ENCODE data around the gene TSC1.

TSC1 gene

DNA sequence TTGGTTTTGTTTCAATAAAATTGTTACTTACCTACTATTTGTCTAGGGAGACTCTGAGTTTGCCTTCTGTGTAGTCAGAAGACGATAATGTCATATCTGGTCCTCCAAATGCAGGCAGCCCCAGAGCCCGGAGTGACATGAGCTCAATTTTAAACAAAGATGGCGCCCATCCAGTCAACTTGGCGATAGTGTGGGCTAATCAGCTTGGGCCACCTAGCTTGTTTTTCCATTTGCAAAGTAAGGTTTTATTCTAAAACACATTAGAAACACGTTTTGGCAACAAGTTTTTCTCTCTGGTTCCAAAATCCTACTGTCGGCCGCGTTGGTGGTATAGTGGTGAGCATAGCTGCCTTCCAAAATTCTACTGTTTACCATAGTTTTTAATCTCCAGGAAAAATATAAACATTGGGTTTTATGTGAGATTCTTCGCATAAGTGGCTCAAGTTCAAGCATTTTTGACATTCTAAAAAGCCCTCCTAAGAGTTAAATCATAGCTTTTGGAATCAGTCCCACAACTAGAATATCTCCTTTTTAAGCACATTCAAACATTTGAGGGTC is 13.2 kb downstream of the TSC1 start:
- no peak for DNase-seq

DNA sequence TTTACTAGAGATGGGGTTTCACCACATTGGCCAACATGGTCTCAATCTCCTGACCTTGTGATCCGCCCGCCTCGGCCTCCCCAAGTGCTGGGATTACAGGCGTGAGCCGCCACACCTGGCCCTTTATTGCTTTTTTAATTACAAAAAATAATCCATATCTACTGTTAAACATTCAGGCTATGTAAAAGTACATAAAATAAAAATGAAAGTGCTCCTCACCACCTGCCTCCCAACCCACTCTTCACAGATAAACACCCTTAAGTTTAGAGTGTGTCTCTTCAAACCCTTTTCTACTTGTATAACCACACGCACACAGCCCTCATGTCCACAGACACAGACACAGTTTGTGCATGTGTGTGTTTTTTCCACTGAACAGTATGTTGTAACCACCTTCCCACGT is 16.7 kb downstream of the TSC1 start:
- no peak for DNase-seq

DNA sequence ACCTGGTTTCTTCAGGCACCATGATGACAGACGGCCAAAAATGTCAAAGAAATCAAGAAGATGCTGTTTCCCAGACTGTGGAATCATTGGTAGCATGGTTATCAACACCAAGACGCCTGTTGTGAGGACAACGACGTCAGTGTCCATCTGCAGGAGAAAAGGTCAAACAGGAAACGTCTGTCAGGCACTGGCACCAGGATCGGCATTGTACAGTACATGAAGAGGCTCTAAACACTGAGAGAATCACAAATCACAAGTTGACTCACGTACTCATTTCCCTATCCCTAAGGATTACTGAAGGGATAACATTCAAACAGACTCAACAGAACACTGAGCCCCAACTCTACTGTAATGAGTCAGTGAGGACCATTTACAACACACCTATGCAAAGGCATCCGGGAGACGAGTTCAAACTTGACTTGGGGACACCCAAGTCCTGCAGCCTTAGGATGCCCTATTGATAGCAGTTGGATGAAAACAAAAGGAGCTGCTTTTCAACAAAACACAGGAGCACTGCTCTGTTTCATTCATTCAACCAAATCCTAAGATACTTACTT is 21.0 kb downstream of the TSC1 start:
- no peak for DNase-seq

DNA sequence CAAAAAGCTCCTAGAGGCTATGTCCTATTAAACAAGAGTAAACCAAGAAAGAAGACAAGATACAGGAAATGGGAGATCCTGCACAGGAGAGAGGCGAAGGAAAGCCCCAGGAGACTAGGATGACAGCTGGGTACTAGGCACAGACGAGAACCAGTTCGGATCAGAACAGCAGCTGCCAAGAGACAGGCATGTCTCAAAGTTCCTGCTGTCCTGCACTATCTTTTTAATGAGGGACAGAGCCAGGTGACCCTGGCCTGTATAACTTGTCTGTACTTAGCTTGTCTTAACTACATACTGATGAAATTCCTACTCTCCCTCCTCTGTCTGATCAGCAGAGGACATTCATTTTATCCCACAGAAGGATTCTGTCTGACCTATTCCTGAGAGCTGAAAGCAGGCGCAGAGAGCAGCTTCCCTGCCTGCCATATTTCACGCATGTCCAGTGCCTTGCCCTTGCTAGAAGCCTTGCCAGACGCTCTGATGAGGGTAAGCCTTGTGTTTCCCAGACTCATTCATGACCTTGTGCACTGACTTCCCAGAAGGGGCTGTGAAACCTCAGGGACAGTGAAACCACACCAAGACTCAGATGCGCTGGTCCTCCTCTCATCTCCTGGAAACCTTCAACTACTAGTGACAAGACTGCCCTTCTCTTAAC is 24.7 kb downstream of the TSC1 start:
- DNase-seq: no peak

DNA sequence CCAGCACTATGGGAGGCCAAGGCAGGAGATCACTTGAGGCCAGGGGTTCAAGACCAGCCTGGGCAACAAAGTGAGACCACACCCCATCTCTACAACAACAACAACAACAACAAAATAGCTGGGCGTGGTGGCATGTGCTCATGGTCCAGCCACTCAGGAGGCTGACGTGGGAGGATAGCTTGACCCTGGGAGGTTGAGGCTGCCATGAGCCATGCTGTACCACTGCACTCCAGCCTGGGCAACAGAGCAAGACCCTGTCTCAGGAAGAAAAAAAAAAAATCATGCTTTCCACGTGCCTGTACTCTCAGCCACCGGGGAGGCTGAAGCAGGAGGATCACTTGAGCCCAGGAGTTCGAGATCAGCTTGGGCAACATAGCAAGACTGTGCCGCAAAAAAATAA is 29.5 kb downstream of the TSC1 start:
- no peak for DNase-seq

DNA sequence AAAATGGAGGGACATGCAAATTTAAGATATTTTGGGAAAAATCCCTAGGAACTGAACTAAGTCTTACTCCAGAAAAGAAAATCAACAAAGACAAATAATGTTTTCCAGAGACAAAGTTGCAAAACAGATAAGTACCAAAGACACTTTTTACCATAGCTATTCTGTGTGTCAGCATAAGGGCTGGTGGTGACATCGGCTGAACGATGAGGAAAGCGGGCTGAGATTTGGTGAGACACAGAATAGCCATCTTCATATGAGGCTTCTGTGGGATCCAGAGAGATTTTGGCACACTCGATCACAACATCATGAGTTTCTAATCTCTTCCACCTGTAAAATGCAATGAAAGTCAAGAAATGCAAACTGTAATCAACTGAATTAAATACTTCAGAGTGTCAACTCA is 32.3 kb downstream of the TSC1 start:
- no peak for DNase-seq

DNA sequence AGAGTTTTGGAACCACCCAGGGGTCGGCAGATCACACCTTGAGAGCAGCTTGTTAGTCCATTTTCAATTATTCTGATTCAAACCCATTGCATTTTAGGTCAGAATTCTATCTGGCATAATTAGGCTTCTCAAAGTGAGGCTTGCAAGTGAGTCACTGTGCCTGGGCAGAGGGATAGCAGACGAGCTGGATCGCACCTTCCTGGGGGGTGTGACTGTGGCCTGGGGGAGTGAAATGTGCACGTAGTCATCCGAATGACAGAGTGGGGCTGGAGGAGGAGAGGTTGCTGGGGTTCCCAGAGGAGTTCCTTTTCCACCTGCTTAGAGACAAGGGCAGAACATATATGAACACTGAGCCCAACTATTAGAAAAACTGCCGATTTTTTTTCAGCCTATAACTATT is 34.0 kb downstream of the TSC1 start:
- no peak for DNase-seq

DNA sequence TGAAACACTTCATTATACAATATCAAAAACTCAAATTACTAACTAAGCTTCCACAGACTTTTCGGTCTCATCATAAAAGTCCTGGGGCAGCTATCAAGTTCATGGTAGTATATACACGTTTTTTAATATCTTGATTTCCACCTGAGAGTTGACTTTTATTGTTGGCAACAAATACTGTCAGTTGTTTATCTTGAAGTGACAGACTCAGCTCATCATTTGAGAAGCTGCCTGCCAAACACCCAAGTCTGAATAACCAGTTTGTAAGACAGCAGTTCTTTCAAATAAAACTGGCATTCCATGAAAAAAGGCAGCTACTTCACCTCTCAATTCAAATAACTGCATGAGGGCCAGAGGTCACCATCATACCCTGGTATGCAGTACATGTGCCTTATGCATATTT is 35.1 kb downstream of the TSC1 start:
- no peak for DNase-seq

DNA sequence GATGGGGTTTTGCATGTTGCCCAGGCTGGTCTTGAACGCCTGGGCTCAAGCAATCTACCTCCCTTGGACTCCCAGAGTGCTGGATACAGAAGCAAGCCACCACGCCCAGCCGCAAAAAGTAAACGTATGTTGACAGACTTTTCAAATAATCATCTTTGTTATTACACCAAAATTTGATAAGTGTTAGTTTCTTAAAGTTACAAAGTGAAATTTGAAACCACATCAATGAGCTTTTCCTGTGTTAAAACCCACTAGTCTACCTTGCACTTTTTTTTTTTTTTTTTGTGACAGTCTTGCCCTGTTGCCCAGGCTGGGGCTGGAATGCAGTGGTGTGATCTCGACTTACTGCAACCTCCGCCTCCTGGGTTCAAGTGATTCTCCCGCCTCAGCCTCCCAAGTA is 35.8 kb downstream of the TSC1 start:
- no peak for DNase-seq

DNA sequence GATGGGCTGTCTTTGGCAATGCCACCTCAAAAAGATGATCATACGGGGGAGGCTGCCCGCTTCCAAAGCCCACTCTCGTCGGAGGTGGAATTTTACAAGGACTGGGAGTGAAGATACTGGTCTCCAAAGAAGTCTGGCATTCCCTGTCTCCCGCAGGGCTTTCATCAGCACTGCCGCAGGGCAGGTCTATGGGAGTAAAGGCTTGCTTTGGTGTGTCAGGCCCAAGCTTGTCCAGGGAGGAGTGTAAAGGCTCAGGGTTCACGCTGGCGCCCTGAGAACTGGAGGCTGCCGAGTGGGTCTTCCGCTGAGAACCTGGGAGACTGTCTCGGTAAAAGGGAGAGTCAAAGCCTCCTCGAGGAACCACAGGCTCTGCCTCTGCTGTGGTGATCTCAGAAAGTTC is 38.7 kb downstream of the TSC1 start:
- no peak for DNase-seq

DNA sequence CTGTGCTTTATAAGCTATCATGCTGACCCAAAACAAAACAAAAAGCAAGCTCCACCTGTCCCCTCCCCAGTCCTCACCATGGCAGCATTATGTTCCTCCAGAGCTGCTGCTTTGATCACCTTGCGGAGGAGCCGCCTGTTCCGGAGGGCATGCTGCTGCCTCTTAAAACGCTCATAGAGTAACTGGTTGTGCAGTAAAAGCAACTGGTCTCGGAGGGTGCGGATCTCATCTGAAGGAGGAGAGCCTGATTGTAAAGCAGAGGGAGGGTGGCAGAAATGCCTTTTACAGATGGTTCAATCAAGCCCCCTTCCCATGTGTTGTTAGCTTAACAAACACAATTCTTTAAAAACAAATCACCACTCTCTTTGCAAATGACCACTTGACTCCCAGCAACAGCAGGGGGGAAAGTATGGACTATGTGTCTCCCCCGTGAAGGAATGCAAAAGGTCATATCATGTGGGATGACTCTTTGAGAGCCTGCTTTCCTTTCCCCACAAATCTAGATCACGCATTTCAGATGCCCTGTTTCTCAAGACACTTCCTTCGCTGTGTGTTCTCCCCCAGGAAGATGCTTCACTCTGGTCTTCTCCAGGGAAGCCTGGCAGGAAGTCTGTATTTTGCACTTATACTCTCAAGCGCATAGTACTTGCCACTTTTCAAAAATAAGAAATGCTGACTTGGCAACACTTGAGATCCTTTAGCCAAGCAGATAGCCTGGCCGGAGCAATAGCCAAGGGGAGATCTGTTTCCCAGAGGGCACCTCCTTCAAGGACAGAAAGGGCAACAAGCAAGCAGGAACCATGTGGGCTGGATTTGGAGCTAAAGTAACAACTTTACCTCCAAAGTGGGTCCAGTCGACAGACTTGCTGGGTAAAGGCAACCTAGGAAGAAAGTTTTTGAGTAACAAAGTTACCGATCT is 40.6 kb downstream of the TSC1 start:
- no peak for DNase-seq

DNA sequence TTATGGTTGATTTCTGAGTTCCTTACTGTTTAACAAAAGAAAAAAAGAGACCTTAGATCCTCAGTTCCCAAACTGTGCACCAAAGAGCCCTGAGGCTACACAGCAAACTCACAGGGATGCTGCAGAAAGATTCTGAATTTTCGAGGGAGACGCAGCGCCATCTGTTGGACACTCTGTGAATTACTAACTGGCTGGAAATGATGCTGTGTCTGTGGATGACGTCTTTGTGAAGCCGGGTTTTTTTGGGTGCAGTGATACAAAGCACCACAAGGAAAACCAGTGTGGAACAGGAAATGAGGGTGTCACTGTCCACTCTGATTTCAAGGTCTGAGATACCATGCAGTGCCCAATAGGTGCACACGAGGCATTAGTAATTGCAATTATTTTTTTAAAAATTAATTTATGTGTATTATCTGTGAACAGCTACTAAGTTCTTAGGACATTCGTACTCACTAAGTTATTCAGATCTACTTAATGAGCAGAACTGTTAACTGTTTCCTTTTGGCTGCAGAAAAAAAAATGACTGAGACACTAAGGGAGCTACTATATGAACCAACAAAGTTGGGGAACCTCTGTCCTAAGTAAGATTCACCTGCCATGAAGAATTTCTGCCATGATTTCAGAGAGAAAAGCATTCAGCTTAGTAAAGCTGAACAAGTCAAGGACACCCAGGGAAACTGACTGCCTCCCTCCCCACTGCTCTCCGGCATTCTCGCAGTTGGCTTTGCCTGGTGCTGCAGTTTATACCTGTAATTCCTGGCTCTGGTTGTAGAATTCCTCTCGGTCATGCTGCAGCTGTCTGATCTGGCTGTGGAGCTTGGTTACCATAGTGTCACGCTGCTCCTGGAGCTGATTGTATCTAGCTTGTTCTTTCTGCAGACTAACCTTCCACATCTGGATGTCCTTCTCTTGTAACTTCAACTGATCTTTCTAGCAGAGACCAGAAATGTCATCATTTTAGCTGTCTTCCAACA is 42.3 kb downstream of the TSC1 start:
- peak; percentile 25 for DNase-seq

DNA sequence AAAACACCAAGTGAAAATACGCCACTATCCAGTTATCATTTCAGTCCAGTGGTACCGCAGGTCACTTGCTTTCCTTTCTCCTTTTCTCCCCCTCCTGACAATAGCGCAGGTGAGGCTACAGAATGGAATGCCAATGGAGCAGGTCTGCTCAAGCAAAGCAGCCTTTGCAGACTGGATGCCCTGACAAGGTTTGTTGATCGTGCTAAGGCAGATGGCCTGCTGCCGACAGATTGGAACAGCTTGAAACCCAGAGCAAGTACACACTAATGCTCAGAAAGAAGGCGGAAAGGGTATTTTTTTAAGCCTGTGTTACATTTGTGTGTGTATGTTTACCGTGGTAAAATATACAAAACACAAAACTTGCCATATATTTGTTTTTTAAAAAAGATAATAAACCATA is 46.4 kb downstream of the TSC1 start:
- DNase-seq: no peak

DNA sequence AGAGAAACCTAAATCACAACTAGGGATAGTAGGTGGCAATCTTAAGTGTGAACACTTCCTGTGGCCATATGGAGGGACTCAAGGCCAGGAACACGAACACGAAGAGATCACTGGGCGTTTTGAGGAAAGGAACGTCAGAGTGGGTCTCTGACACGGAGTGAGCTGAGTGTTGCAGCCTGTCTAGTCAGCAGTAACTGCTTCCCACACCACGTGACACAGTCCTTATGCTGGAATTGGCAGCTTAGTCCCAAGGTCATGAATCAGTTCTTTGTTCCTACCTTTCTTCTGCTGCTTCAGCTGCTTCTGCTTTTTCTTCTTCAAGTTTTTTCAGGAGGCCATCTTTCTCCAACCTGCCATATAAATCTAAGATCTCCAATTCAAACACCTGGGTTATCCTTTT is 47.5 kb downstream of the TSC1 start:
- DNase-seq: no peak

DNA sequence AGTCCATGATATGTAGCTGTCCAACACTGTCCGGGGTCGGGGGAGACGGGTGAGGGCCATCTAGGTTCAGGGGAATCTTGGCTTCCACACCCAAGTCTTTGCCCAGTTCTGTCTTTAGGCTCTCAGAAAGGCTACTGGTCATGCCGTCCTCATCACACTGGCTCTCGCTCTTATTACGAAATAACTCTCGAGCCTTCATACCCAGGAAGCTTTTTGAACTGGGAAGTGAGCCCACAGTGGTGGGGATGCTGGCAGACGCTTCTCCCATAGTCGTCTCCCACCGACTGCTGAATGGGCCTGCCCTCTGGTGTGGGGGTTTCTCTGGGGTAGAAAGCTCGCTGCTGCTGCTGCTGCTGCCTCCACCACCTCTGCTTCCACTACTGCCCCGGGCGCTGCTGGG is 48.2 kb downstream of the TSC1 start:
- no peak for DNase-seq

DNA sequence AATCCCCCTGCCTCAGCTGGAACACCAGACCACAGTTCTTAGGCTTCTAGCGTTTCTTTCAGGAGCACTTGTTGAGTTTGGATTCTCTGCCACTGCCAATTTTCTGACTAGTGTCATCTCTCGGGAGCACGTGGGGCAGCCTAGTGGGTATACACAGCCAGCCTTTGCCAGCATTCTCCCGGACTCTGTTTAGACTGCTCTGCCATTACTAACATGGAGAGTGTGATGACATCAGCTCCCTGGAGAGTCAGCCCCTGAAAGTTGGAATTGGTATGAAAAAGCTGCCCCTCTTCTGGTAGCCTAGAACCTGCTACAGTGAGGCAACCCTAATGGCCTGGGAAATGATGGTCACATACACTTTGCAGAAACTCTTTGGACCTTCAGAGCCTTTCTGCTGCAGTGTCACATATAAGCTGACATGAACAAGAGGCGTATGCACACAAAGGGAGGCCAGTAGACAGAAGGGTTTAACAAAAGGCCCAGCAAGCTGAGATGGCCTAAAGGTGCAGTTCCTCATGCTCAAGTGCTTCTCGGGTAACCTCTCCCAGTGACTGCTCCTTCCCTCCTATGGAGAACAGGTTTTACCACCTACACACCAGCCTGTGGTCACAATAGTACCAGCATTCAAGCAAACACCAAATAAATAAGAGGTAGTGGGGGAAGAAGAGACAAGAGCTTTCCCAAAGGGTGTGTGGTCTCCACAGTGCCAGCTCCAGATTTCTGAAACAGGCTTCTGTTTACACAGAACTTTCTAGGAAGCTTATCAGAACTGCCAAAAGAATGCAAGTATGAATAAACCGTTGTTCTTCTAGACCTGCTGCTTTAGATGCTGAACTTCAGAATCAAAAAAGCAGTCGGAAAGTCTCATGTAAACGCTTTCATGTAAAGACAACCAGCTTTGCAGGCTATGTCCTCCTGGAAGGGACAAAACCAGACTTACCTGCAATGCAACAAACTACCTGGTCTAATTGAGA is 49.3 kb downstream of the TSC1 start:
- no peak for DNase-seq

DNA sequence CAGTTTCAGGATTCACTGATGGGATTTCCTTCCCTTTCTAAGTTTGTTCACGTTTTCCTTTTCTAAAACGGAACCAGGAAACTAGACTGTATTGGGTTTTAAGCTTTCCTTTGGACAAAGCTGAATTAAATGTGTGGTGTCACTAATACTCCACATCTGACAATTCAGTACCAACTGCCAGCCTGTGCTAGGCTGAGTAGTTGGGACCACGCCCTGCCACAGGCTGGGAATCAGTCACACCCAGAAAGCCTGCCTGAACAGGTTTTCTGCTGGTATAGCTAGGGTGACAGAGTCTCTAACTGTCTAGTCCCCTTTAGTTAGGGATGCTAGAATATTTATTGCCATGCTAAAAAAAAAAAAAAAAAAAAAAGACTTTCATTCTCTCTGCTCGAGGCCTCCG is 50.1 kb downstream of the TSC1 start:
- DNase-seq: no peak

DNA sequence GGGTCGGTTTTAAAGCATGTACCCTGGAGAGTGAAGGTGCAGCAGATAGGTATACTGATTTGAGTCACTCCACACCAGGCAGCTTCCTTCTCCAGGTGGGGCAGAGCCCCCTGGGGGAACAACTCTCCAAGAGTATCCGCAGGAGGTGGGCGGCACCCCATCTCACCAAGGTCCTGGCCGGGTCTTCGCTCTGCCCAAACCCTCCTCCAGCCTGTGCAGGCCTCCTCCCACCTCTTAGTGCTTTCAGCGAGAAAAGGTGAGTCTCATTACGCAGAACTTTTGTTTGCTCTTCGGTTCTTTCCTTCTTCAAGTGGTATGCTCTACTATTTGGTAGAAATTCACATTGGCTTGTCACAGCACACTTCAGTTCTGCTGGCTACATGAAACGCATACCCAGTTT is 52.0 kb downstream of the TSC1 start:
- DNase-seq: no peak

DNA sequence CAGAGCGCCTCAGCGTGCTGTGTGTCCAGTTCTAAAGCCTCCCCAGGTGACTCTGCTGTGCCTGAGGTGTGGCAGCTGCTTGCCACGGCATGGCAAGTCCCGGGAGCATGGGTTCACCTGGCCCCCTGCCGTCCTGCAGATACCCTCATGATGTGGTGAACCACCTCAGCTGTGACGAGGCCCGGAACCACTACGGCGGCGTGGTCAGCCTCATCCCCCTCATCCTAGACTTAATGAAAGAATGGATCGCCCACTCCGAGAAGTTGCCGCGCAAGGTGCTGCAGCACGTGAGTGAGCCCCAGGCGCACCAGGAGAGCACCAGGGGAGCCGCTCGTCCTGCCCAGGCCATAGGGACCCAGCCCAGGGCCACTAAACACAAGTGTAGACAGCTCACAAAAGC is 56.3 kb downstream of the TSC1 start:
- no peak for DNase-seq

DNA sequence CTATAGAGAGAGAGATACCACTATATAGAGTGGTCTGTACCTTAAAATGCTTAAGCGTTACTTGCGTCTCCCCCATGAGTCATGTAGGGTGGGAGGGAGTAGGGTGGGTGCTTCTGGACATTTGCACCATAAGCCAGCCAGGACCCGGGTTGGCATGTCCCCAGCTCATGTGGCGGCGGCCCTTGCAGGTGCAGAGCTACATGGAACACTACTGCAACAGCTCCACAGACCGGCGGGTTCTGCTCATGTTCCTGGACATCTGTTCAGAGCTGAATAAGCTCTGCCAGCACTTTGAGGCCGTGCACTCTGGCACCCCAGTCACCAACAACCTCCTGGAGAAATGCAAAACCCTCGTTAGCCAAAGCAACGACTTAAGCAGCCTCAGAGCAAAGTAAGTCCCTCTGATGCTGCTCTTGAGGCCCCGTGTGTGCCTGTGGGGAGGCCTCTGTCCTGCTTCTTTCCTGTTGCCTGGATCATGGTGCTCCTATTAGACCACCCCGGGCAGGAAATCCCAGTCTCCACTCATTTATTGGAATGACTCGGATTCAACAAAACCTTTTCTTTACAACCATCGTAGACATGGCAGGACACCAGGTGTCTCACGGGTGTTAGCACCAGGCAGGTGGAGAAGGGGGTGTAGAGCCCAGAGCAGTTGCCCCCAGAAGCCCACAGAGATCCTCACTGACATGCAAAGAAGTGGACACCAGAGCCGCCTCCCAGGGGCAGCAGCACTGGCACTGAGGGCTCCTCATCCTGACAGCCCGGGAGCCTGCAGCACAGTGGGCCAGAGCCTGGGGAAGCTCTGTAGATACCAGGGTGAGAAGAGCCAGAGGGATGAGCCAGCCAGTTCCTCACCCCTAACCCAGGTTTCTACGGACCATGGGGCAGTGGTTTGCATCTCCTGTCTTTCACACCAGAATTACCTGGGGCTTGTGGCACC is 57.0 kb downstream of the TSC1 start:
- DNase-seq: no peak

Data from NCI-H748 treated with DMSO at 0.1 percent for 48 hours (cell line).